Mammary epithelial cell (primary cell): ENCODE results near the gene DEXI.

Source experiments
- CTCF ChIP-seq, 2 donors: IDR thresholded peaks in 1 of 2; conservative IDR thresholded peaks in 1 of 2; 2 replicates each; pipeline ENCODE4 v1.5.1; 2011 to 2012; ENCODE audit warnings: inconsistent platforms in 2 of 2, low read length in 2 of 2, mild to moderate bottlenecking in 2 of 2, control low read depth in 1 of 2, low read depth in 1 of 2; ENCODE audit not compliant: insufficient read depth in 1 of 2; ENCODE audit errors: extremely low read depth in 1 of 2
- EZH2 ChIP-seq: IDR thresholded peaks from 2 replicates; pipeline ENCODE4 v1.6.1; 2012; ENCODE audit warnings: low read length, inconsistent platforms, borderline replicate concordance

- TF ChIP-seq CTCF (conservative IDR thresholded peaks at IDR 0.05 in 1 of 2, IDR thresholded peaks at IDR 0.05 in 1 of 2; ENCODE audit: extremely low read depth in 1 of 2, insufficient read depth in 1 of 2, low read depth in 1 of 2, low read length in 2 of 2) (no peak), EZH2 (no peak)
Measured at GRCh38 chr16:10935226-10935915, 6.9 kb downstream of the DEXI start.
